ENCODE measurements around the gene GMEB2.

Gene GMEB2

DNA sequence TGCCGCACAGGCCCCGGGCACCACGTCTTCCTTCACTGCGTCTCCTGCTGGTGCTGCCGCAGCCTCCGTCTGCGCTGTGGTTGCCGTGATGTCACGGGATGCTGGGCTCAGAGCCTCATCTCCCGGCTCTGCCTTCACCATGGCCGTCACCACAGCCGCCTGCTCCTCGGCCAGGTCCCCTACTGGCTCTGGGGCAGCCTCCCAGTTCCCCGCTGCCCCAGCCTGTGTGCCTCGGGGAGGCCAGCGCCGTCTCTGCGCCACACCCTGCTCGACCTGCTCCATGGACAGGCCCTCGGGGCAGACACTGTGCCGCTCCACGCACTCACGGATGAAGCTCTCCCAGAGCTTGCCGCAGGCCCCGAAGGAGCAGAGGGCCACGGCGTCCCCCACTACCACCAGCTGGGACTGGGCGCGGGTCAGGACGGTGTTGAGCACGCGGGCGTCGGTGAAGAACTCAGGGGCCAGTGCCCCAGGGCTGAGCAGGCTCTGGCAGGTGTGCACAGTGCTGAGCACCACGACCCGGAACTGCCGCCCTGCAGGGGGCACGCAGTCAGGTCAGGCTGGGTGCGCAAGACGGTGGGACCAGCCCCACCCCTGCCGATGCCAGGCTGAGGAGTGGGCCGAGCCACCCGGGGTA is 61.1 kb downstream of the GMEB2 start:
- in situ Hi-C loops (cut with HindIII; ENCODE audit: low pct_ligation_motif_present, low sequenced_read_pairs) = no loop called here
- Histone ChIP-seq H3K36me3 (replicated peaks) (peaks cover 25% of the 10 kb centered on the region), H3K27ac (no peak overlapping the region), H3K27me3 (replicated peaks) (no peaks in the 10 kb centered on the region), H3K4me3 (ENCODE audit: low read depth, low read length) (no peak overlapping the region)
- TF ChIP-seq, protein P1, sequence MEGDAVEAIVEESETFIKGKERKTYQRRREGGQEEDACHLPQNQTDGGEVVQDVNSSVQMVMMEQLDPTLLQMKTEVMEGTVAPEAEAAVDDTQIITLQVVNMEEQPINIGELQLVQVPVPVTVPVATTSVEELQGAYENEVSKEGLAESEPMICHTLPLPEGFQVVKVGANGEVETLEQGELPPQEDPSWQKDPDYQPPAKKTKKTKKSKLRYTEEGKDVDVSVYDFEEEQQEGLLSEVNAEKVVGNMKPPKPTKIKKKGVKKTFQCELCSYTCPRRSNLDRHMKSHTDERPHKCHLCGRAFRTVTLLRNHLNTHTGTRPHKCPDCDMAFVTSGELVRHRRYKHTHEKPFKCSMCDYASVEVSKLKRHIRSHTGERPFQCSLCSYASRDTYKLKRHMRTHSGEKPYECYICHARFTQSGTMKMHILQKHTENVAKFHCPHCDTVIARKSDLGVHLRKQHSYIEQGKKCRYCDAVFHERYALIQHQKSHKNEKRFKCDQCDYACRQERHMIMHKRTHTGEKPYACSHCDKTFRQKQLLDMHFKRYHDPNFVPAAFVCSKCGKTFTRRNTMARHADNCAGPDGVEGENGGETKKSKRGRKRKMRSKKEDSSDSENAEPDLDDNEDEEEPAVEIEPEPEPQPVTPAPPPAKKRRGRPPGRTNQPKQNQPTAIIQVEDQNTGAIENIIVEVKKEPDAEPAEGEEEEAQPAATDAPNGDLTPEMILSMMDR (IDR thresholded peaks at IDR 0.05; ENCODE audit: low read depth, low read length, missing control alignments) = no peak
- no peak for DNase-seq

GRCh38 chr20:63565021-63565698 is 61.7 kb downstream of the GMEB2 start:
- H3K36me3 ChIP-seq (replicated peaks) = peaks cover 32% of the 10 kb centered on the region

DNA sequence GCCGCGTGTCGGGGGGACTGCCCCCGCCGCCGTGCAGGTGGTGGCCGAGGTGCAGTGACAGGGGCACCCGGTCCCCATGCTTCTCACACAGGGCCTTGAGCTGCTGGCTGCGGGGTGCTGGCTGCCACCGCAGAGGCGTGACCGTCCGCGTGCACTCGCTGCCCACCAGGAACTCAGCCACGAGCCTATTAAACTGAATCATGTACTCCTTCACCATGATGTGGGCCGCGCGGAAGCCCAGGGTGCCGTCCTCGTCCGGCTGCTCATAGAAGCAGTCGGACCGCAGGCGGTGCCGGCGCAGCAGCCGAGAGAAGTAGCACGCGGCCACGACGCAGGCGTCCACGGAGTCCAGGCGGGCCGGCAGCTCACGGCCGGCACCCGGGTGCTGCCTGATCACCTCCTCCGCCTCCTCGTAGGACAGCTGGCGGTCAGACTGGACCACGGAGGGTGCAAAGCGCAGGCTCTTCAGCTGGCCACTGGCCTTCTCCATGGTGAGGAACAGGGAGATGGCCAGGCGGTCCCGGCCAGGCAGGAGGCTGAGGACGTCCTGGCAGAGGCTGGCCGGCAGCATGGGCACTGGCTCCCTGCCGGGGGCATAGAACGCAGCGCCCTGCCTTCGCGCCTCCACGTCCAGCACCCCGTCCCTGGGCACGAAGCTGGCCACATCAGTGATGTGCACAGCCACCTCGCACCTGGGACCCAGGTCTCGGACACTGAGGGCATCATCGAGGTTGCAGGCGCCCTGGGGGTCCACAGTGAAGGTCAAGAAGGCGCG is 62.7 kb downstream of the GMEB2 start:
- TF ChIP-seq, protein P1 (IDR thresholded peaks at IDR 0.05; ENCODE audit: low read depth, low read length, missing control alignments) = no peak
- no peaks in the 10 kb centered on the region for H3K27me3 ChIP-seq (replicated peaks)
- in situ Hi-C loops (cut with HindIII; ENCODE audit: low pct_ligation_motif_present, low sequenced_read_pairs) = no loop called here
- DNase-seq = no peak
- no peak overlapping the region for H3K27ac ChIP-seq
- no peak overlapping the region for H3K4me3 ChIP-seq (ENCODE audit: low read depth, low read length)
- peaks cover 36% of the 10 kb centered on the region for H3K36me3 ChIP-seq (replicated peaks)

More at GRCh38 chr20:63565021-63565698, 61.7 kb downstream of the GMEB2 start:
- no peak overlapping the region for H3K4me3 ChIP-seq (ENCODE audit: low read depth, low read length)
- H3K27me3 ChIP-seq (replicated peaks) = no peaks in the 10 kb centered on the region
- TF ChIP-seq, protein P1 (IDR thresholded peaks at IDR 0.05; ENCODE audit: low read depth, low read length, missing control alignments) = no peak
- no peak overlapping the region for H3K27ac ChIP-seq
- no peak for DNase-seq
- in situ Hi-C loops (cut with HindIII; ENCODE audit: low pct_ligation_motif_present, low sequenced_read_pairs) = no loop called here

DNA sequence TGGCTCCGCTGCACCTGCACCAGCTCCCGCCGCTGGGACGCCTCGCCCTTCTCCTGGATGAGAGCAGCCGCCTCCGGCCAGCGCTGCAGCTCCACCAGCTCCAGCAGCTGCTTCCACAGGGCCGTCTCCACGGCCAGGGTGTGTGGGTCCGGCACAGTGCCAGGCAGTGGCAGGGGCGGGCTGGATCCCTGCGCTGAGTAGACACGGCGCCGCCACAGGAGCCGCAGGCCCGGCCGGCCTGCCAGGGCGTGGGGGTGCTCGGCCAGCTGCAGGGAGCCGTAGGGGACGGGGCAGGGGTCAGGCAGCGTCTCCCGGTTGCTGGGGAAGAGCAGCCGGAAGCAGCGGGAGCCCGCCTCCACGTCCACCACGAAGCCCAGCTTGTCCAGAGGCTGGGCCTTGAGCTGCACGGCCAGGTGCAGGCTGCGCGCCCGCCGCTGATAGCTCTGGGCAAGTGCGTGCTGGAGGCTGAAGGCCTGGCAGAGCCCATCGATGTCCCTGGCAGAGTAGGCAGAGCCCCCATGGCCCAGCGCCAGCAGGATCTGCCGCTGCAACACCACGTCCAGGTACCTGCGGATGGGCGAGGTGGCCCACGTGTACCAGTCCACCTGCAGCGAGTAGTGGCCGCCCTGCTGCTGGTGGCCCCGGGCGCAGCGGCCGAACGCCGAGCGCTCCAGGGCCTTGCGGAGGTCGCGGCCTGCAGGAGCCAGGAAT is 63.5 kb downstream of the GMEB2 start:
- DNase-seq = no peak
- TF ChIP-seq, protein P1 (IDR thresholded peaks at IDR 0.05; ENCODE audit: low read depth, low read length, missing control alignments) = no peak
- no peaks in the 10 kb centered on the region for H3K27me3 ChIP-seq (replicated peaks)
- H3K27ac ChIP-seq = no peak overlapping the region
- H3K36me3 ChIP-seq (replicated peaks) = peaks cover 36% of the 10 kb centered on the region
- H3K4me3 ChIP-seq (ENCODE audit: low read depth, low read length) = no peak overlapping the region
- in situ Hi-C loops (cut with HindIII; ENCODE audit: low pct_ligation_motif_present, low sequenced_read_pairs) = no loop called here

DNA sequence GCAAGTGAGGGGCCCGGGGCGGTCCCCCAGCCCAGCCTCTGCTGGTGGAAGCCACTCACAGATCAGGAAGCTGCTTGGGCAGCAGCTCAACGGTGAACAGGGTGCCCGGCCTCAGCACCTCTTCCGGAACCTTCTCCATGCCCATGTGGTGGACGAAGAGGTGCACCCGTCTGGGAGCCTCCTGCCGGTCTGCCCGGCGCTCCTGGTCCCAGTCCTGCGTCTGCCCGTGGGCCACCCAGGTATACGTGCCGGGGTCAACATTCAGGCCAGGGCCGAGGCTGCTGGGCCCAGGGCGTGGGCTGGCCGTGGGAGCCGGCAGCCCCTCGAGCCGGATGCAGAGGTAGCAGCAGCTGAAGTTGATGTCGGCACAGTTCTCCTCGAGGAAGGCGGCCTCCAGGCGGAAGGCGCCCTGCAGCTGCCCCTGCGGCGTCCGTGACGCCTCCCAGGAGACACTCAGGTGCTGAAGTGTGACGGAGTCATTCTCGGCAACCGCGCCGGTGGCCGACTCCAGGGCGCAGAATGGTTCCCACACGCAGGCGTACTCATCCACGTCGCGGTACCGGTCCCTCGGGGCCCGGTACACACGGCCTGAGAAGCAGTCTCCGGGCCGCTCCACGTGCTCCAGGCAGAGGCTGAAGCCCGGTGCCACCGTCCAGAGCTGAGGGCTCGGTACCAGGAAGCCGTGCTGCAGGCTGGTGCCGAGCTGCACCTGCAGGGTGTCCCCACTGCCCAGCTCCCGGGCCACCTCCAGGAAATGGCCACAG is 64.3 kb downstream of the GMEB2 start:
- TF ChIP-seq, protein P1 (IDR thresholded peaks at IDR 0.05; ENCODE audit: low read depth, low read length, missing control alignments) = no peak
- in situ Hi-C loops (cut with HindIII; ENCODE audit: low pct_ligation_motif_present, low sequenced_read_pairs) = no loop called here
- no peaks in the 10 kb centered on the region for H3K27me3 ChIP-seq (replicated peaks)
- H3K27ac ChIP-seq = no peak overlapping the region
- DNase-seq = no peak
- H3K36me3 ChIP-seq (replicated peaks) = peaks cover 36% of the 10 kb centered on the region
- no peak overlapping the region for H3K4me3 ChIP-seq (ENCODE audit: low read depth, low read length)
